Gastroesophageal sphincter (tissue), 3 donors: Measurements from ENCODE around the gene TAF9B.
"Not testable (repeated sequence)": the region's sequence is repeated elsewhere in the genome, so short reads cannot be mapped to it uniquely, and the experiment has no call there.

ENCODE experiments used
- EP300 ChIP-seq: sonication (generic); formaldehyde crosslinking; IDR thresholded peaks from one replicate; pipeline ENCODE4 v1.6.1; 2017; ENCODE audit warnings: antibody characterized with exemption, mild to moderate bottlenecking
- POLR2A ChIP-seq, 2 donors: fragments of 450-650 bp; IDR thresholded peaks; one replicate each; pipeline ENCODE4 v1.6.1; 2017; ENCODE audit warnings: antibody characterized with exemption in 2 of 2, mild to moderate bottlenecking in 2 of 2, moderate library complexity in 1 of 2
- POLR2AphosphoS5 ChIP-seq: sonication (generic); formaldehyde crosslinking; IDR thresholded peaks from one replicate; pipeline ENCODE4 v1.6.1; 2017; ENCODE audit warnings: antibody characterized with exemption
- TF ChIP-seq, protein P1 (sequence below), 4 experiments: fragments of 200-600 bp in 2 of 4; fragments of 450-650 bp in 2 of 4; sonication (generic) in 1 of 4; IDR thresholded peaks; one replicate each; pipeline ENCODE4 v1.5.1; 2017 to 2019; ENCODE audit warnings: antibody characterized with exemption in 4 of 4, mild to moderate bottlenecking in 2 of 4, moderate library complexity in 2 of 4

DNA sequence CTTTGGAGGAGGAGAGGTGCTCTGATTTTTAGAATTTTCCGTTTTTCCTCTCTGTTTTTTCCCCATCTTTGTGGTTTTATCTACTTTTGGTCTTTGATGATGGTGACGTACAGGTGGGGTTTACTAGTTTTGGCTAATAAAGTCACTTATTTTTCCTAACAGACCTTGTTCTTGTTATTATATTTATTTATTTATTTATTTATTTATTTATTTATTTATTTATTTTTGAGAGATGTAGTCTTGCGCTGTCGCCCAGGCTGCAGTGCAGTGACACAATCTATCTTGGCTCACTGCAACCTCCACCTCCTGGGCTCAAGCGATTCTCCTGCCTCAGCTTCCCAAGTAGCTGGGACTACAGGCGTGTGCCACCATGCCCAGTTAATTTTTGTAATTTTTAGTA, 58.0 kb downstream of the TAF9B start:
- TF ChIP-seq, protein P1, sequence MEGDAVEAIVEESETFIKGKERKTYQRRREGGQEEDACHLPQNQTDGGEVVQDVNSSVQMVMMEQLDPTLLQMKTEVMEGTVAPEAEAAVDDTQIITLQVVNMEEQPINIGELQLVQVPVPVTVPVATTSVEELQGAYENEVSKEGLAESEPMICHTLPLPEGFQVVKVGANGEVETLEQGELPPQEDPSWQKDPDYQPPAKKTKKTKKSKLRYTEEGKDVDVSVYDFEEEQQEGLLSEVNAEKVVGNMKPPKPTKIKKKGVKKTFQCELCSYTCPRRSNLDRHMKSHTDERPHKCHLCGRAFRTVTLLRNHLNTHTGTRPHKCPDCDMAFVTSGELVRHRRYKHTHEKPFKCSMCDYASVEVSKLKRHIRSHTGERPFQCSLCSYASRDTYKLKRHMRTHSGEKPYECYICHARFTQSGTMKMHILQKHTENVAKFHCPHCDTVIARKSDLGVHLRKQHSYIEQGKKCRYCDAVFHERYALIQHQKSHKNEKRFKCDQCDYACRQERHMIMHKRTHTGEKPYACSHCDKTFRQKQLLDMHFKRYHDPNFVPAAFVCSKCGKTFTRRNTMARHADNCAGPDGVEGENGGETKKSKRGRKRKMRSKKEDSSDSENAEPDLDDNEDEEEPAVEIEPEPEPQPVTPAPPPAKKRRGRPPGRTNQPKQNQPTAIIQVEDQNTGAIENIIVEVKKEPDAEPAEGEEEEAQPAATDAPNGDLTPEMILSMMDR (IDR thresholded peaks at IDR 0.05) = not testable (repeated sequence)
- TF ChIP-seq POLR2A (IDR thresholded peaks at IDR 0.05); POLR2AphosphoS5; EP300: not testable (repeated sequence)
